Suprapubic skin (tissue), 4 donors: ENCODE results near the gene MYO1E. TPM values are rescaled to one million over a fixed set of nuclear protein-coding genes. Genes with fewer than 3 reads are reported as not detected.
"Not testable (repeated sequence)": the region's sequence is repeated elsewhere in the genome, so short reads cannot be mapped to it uniquely, and the experiment has no call there.

ENCODE experiments used
- DNase-seq, 2 donors: peaks; one replicate each; pipeline ENCODE4 v3.0.0-alpha.2; 2019; ENCODE audit warnings: low spot score in 2 of 2
- H3K27ac ChIP-seq: fragments of 200-600 bp; sonication (generic); one replicate; pipeline ENCODE4 v1.5.1; 2019
- H3K27me3 ChIP-seq: fragments of 200-600 bp; sonication (generic); one replicate; pipeline ENCODE4 v1.5.1; 2019
- H3K36me3 ChIP-seq: fragments of 200-600 bp; sonication (generic); one replicate; pipeline ENCODE4 v1.5.1; 2019
- H3K4me1 ChIP-seq: fragments of 200-600 bp; sonication (generic); one replicate; pipeline ENCODE4 v1.5.1; 2019
- H3K4me3 ChIP-seq: fragments of 200-600 bp; sonication (generic); one replicate; pipeline ENCODE4 v1.5.1; 2019; ENCODE audit warnings: mild to moderate bottlenecking
- H3K9me3 ChIP-seq: fragments of 200-600 bp; sonication (generic); one replicate; pipeline ENCODE4 v1.5.1; 2019
- CTCF ChIP-seq, 2 donors: fragments of 200-600 bp in 1 of 2; fragments of 450-650 bp in 1 of 2; sonication (generic) in 1 of 2; IDR thresholded peaks; one replicate each; pipeline ENCODE4 v1.5.1; 2016 to 2019; ENCODE audit warnings: antibody characterized with exemption in 2 of 2, mild to moderate bottlenecking in 1 of 2, moderate library complexity in 1 of 2
- EP300 ChIP-seq: sonication (generic); formaldehyde crosslinking; IDR thresholded peaks from one replicate; pipeline ENCODE4 v1.6.1; 2017; ENCODE audit warnings: antibody characterized with exemption
- POLR2A ChIP-seq, 2 donors: fragments of 450-650 bp; IDR thresholded peaks; one replicate each; pipeline ENCODE4 v1.6.1; 2017; ENCODE audit warnings: antibody characterized with exemption in 2 of 2, mild to moderate bottlenecking in 2 of 2, moderate library complexity in 2 of 2
- POLR2AphosphoS5 ChIP-seq, 3 donors: sonication (generic); formaldehyde crosslinking; IDR thresholded peaks; one replicate each; pipeline ENCODE4 v1.6.1; 2017; ENCODE audit warnings: antibody characterized with exemption in 3 of 3
- WGBS: methylation state at CpG from one replicate; pipeline ENCODE4 v1.1.5; 2018; 5-methylcytosine and 5-hydroxymethylcytosine counted together
- total RNA-seq, 4 donors: library from RNA; depleted of rRNA; stranded (reverse); fragments of >200 nt; gene quantifications; one replicate each; pipeline ENCODE4 v1.1.0, GENCODE V29; 2016

MYO1E gene
- total RNA-seq, 4 donors from 2014 or later, result 79.7 to 171 (median 144) TPM

DNA sequence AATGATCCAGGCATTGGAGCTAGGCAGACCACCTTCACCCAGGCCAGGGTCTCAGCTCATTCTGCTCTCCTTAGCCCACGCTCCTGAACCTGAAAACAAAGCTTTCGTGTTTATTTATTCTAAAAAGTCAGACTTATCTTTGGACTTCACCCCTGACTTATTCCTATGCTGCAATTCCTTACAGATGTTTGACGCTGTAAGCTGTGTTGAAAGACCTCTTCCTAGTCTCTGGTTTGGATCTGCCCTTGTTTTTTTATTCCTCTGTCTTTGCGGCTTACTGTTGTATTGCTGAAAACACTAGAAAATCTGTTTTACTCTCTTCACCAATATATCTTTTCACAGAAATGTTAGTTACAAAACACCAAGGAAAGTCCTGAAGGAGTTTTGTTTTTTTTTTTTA is 206.5 kb downstream of the MYO1E start:
- Histone ChIP-seq H3K27me3 (no peaks in the 10 kb centered on the region), H3K27ac (peak overlapping the region; percentile 84), H3K4me3 (no peak overlapping the region), H3K36me3 (peaks cover 6% of the 10 kb centered on the region), H3K9me3 (no peaks in the 10 kb centered on the region), H3K4me1 (peaks cover 58% of the 10 kb centered on the region)
- DNase-seq, result no peak
- WGBS, result 34% methylated on average over 4 of the region's 4 CpGs
- no peak for TF ChIP-seq POLR2AphosphoS5 (IDR thresholded peaks at IDR 0.05)
- no peak for TF ChIP-seq CTCF (IDR thresholded peaks at IDR 0.05)
- TF ChIP-seq EP300, result no peak

DNA sequence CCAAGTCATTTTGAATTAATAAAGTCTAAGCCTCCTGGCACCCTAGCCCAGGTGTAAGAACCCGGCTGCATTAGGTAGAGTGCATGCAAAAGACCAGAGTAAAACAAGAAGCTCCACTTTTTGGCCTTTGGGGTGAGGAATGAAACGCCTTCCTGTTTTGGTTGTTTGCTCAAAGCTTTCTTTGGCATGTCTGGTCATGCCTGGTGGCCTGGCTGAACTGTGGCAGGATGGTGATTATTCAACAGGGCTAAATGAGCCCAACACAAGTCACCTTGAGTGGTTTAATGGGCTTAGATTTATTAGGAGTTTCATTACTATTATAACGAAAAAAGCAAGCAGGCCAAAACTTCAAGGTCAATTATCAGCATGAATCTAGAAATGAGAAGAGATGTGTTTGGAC is 206.9 kb downstream of the MYO1E start:
- DNase-seq, result no peak
- TF ChIP-seq POLR2AphosphoS5 (IDR thresholded peaks at IDR 0.05), result peak in 1 of 3 donors; percentile 17
- TF ChIP-seq POLR2A (IDR thresholded peaks at IDR 0.05), result no peak
- Histone ChIP-seq H3K4me1 (peaks cover 53% of the 10 kb centered on the region), H3K9me3 (no peaks in the 10 kb centered on the region), H3K4me3 (no peak overlapping the region), H3K36me3 (peaks cover 8% of the 10 kb centered on the region), H3K27me3 (no peaks in the 10 kb centered on the region), H3K27ac (peak overlapping the region; percentile 84)
- WGBS, result 45% methylated on average over 3 of the region's 3 CpGs

DNA sequence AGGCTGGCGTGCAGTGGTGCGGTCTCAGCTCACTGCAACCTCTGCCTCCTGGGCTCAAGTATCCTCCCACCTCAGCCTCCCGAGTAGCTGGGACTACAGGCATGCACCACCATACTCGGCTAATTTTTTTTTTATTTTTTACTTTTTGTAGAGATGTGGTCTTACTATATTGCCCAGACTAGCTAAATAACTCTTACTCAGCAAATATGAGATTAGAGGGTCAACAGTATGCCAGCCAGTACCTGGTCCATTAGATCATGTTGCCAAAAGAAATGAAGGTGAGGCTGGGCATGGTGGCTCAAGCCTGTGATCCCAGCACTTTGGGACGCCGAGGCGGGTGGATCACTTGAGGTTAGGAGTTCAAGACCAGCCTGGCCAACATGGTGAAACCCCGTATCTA is 210.6 kb downstream of the MYO1E start:
- H3K9me3 ChIP-seq, H3K27me3 ChIP-seq, H3K27ac ChIP-seq, H3K4me3 ChIP-seq, DNase-seq: not testable (repeated sequence)
- 94% methylated on average over 8 of the region's 8 CpGs for WGBS
- Histone ChIP-seq H3K36me3 (peaks cover 26% of the 10 kb centered on the region), H3K4me1 (peaks cover 43% of the 10 kb centered on the region)

DNA sequence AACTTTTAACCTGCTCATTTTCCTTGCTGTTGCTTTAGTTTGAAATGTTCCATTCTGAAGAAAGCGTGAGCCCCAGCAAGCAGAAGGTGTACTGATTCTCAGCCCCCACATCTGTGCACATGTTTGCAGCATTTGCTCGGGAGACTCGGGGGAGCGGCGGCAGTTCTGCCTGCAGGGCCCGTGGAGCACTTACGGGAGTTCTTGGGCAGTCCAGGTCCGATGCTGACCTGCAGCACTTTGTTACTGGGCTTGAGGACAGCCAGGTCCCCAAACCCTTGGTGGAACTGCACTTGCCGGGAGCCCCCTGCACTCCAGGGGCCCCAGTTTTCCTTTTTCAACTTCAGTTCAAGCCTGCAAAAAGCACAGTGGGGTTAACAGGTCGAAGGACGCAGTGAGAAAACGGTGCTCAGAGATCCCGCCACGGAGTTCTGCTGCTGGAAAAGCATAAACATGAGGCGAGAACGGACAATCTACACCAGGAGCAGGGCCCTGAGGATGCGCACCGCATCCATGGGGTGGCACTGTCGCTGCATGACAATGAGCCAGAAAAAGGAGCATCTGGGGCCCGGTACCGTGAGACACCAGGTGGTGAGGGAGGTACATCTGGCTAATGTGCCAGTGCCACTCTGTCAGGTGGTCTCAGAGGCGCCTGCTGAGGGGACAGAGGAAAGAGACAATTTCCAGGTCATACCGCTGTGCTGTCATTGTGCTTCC is 211.6 kb downstream of the MYO1E start:
- Histone ChIP-seq H3K36me3 (peaks cover 31% of the 10 kb centered on the region), H3K4me3 (no peak overlapping the region), H3K4me1 (peaks cover 34% of the 10 kb centered on the region), H3K27me3 (no peaks in the 10 kb centered on the region), H3K27ac (no peak overlapping the region), H3K9me3 (no peaks in the 10 kb centered on the region)
- TF ChIP-seq EP300, result no peak
- TF ChIP-seq CTCF (IDR thresholded peaks at IDR 0.05), result peak in 1 of 2 donors; percentile 28
- TF ChIP-seq POLR2AphosphoS5 (IDR thresholded peaks at IDR 0.05), result no peak
- WGBS, result 91% methylated on average over 23 of the region's 23 CpGs
- DNase-seq, result no peak

DNA sequence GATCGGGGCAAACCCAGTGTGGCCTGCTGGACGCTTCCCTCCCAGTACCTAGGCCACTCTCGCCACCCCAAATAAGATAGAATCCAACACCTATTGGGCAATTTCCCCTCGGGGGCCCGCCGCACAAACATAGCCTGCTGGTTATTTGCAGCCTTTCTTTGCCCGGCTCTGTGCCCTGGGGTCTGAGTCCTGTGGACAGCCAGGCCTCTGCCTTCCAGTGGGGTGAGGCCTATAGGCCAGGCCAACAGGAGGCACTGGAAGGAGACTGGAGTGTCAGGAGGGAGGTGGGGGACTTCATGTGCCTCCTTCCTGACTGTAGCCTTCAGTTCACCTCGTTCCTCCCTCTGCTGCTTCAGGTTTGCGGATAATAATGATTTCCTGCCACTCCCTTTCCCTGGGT is 213.5 kb downstream of the MYO1E start:
- TF ChIP-seq EP300, result no peak
- TF ChIP-seq CTCF (IDR thresholded peaks at IDR 0.05), result no peak
- TF ChIP-seq POLR2A (IDR thresholded peaks at IDR 0.05), result no peak
- TF ChIP-seq POLR2AphosphoS5 (IDR thresholded peaks at IDR 0.05), result no peak
- H3K4me1 ChIP-seq, result peaks cover 19% of the 10 kb centered on the region
- peaks cover 47% of the 10 kb centered on the region for H3K36me3 ChIP-seq
- H3K4me3 ChIP-seq, result no peak overlapping the region
- H3K9me3 ChIP-seq, result no peaks in the 10 kb centered on the region
- peak overlapping the region; percentile 73 for H3K27ac ChIP-seq
- WGBS, result 81% methylated on average over 9 of the region's 9 CpGs
- DNase-seq, result no peak
- no peaks in the 10 kb centered on the region for H3K27me3 ChIP-seq

- peak overlapping the region; percentile 73 for H3K27ac ChIP-seq
- TF ChIP-seq CTCF (IDR thresholded peaks at IDR 0.05) (no peak), EP300 (no peak), POLR2A (IDR thresholded peaks at IDR 0.05) (no peak), POLR2AphosphoS5 (IDR thresholded peaks at IDR 0.05) (no peak)
- H3K4me3 ChIP-seq, result no peak overlapping the region
- no peaks in the 10 kb centered on the region for H3K27me3 ChIP-seq
- H3K4me1 ChIP-seq, result peaks cover 19% of the 10 kb centered on the region
- no peak for DNase-seq
- peaks cover 51% of the 10 kb centered on the region for H3K36me3 ChIP-seq
- WGBS, result 52% methylated on average over 7 of the region's 7 CpGs
- no peaks in the 10 kb centered on the region for H3K9me3 ChIP-seq
These were observed 214.0 kb downstream of the MYO1E start for GRCh38 chr15:59158701-59159034.
